ENCODE results near the gene TENM4.

DNA sequence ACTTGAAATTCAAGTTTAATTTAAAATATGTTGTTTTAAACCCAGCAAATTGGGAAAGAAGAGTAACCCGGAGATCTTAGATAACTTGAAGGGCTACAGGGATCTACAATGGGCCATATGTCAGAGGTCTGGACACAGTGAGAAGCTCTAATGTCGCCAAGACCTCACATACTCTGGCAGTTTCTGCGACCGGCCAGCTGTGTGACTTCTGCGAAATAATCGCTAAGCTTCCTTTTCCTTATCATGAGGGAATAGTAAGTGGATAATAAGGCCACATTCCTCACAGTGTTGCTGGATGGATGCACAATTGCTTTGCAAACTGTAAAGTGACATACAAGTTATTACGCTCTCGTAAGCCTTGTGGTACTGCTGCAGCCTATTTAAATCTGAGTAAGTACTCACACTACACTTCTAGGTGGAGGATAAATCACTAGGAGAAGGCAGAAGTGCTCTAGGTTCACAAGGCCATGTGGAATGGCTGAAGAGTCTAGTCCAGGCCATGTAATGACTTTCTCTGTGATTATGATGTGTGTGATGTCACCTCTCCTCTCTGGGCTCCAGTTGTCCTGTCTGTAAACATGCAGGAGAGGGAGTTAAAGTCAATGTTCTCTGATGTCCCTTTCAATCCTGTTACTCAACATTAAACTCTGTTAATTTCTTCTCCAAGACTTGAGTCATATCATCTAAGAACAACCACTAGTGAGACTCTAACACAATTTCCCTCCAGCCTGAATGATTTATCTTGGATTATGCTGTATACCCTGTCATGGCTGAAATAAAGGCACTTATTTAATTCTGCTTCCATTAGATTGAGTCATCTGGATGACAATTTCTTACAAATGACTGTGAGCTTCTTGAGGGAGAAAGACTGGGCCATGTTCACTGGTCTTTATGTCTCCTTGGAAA, 673.5 kb downstream of the TENM4 start:
- no peak for TF ChIP-seq CTCF (IDR thresholded peaks at IDR 0.05)
- TF ChIP-seq POLR2A (IDR thresholded peaks at IDR 0.05): no peak

Measured in uterus (tissue), 2 donors.